Neural cell (in vitro differentiated cells): ENCODE measurements around the gene OBSCN. TPM values are rescaled to one million over a fixed set of nuclear protein-coding genes. Genes with fewer than 3 reads are reported as not detected.
"Not testable (repeated sequence)": the region's sequence is repeated elsewhere in the genome, so short reads cannot be mapped to it uniquely, and the experiment has no call there.

Source experiments
- H2AFZ ChIP-seq: fragments of 200-600, 300-800 bp; sonication (generic), shearing (Covaris generic); 2 replicates; pipeline ENCODE4 v1.6.0; 2014; ENCODE audit warnings: low read depth, mild to moderate bottlenecking, antibody characterized with exemption, low read length, moderate library complexity
- H3F3A ChIP-seq: fragments of 200-600 bp; shearing (Covaris generic); 2 replicates; pipeline ENCODE4 v1.6.1; 2016; ENCODE audit warnings: mild to moderate bottlenecking, moderate library complexity, mixed read lengths, antibody characterized with exemption, low read length; ENCODE audit not compliant: insufficient read depth, poor library complexity, severe bottlenecking
- H3K27ac ChIP-seq: fragments of 200-600, 300-800 bp; sonication (generic), shearing (Covaris generic); 2 replicates; pipeline ENCODE4 v1.5.1; 2014; ENCODE audit warnings: mild to moderate bottlenecking, low read length, moderate library complexity
- H3K27me3 ChIP-seq: fragments of 300-800, 200-600 bp; sonication (generic), shearing (Covaris generic); 2 replicates; pipeline ENCODE4 v1.6.0; 2014; ENCODE audit warnings: mild to moderate bottlenecking, low read depth, low read length, moderate library complexity; ENCODE audit not compliant: insufficient read depth
- H3K36me3 ChIP-seq: fragments of 300-800, 200-600 bp; sonication (generic), shearing (Covaris generic); 2 replicates; pipeline ENCODE4 v1.5.1; 2014; ENCODE audit warnings: mild to moderate bottlenecking, antibody characterized with exemption, low read length, moderate library complexity; ENCODE audit not compliant: insufficient read depth
- H3K4me2 ChIP-seq: fragments of 300-800, 200-600 bp; sonication (generic), shearing (Covaris generic); 2 replicates; pipeline ENCODE4 v1.6.0; 2014; ENCODE audit warnings: mild to moderate bottlenecking, low read length
- H3K4me3 ChIP-seq: fragments of 300-800, 200-600 bp; sonication (generic), shearing (Covaris generic); 2 replicates; pipeline ENCODE4 v1.5.1; 2014; ENCODE audit warnings: mild to moderate bottlenecking, low read length, moderate library complexity
- H3K79me2 ChIP-seq: fragments of 200-600 bp; shearing (Covaris generic); replicated peaks from 2 replicates; pipeline ENCODE4 v1.6.0; 2014; ENCODE audit warnings: mild to moderate bottlenecking, low read length, moderate library complexity; ENCODE audit not compliant: insufficient read depth
- H3K9ac ChIP-seq: fragments of 300-800, 200-600 bp; sonication (generic), shearing (Covaris generic); 2 replicates; pipeline ENCODE4 v1.6.1; 2016; ENCODE audit warnings: mild to moderate bottlenecking, low read length, mixed read lengths
- H3K9me2 ChIP-seq: fragments of 200-600 bp; shearing (Covaris generic); 2 replicates; pipeline ENCODE4 v1.6.1; 2016; ENCODE audit warnings: mild to moderate bottlenecking, low read length, mixed read lengths; ENCODE audit not compliant: insufficient read depth
- H3K9me3 ChIP-seq: fragments of 200-600, 300-800 bp; sonication (generic), shearing (Covaris generic); 2 replicates; pipeline ENCODE4 v1.6.1; 2016; ENCODE audit warnings: mild to moderate bottlenecking, mixed run types, low read length, moderate library complexity, mixed read lengths
- H4K20me1 ChIP-seq: fragments of 200-600 bp; shearing (Covaris generic); 2 replicates; pipeline ENCODE4 v1.6.1; 2016; ENCODE audit warnings: mild to moderate bottlenecking, mixed run types; ENCODE audit not compliant: insufficient read depth
- CTCF ChIP-seq: fragments of 450-650 bp; IDR thresholded peaks from 2 replicates; pipeline ENCODE4 v1.5.1; 2014; ENCODE audit warnings: antibody characterized with exemption, mild to moderate bottlenecking, moderate library complexity; ENCODE audit not compliant: poor library complexity, severe bottlenecking
- EP300 ChIP-seq: fragments of 450-650 bp; conservative IDR thresholded peaks from 2 replicates; pipeline ENCODE4 v1.6.1; 2014; ENCODE audit warnings: antibody characterized with exemption, mild to moderate bottlenecking, moderate library complexity; ENCODE audit not compliant: poor library complexity, severe bottlenecking
- EZH2 ChIP-seq: fragments of 200-600, 300-800 bp; shearing (Covaris generic), sonication (generic); IDR thresholded peaks from 2 replicates; pipeline ENCODE4 v1.6.1; 2014; ENCODE audit warnings: antibody characterized with exemption, low read length, borderline replicate concordance, mild to moderate bottlenecking; ENCODE audit not compliant: insufficient read depth, poor library complexity, severe bottlenecking
- MXI1 ChIP-seq: fragments of 450-650 bp; conservative IDR thresholded peaks from 2 replicates; pipeline ENCODE4 v1.6.1; 2014; ENCODE audit warnings: antibody characterized with exemption, mild to moderate bottlenecking; ENCODE audit not compliant: poor library complexity, severe bottlenecking
- POLR2AphosphoS5 ChIP-seq: IDR thresholded peaks from 2 replicates; pipeline ENCODE4 v1.6.1; 2012
- RAD21 ChIP-seq: fragments of 450-650 bp; conservative IDR thresholded peaks from 2 replicates; pipeline ENCODE4 v1.6.1; 2014; ENCODE audit warnings: antibody characterized with exemption, mild to moderate bottlenecking, moderate library complexity
- SMC3 ChIP-seq: fragments of 450-650 bp; conservative IDR thresholded peaks from 2 replicates; pipeline ENCODE4 v1.6.1; 2014; ENCODE audit warnings: antibody characterized with exemption, mild to moderate bottlenecking, moderate library complexity; ENCODE audit not compliant: poor library complexity
- TAF1 ChIP-seq: IDR thresholded peaks from 2 replicates; pipeline ENCODE4 v1.6.1; 2012; ENCODE audit warnings: low read depth
- polyA plus RNA-seq: library from polyadenylated mRNA; depleted of rRNA; stranded (reverse); fragments of >200 nt; gene quantifications from 2 replicates; pipeline ENCODE4 v1.2.3, GENCODE V29; 2014
- TF ChIP-seq, protein P1 (sequence below): IDR thresholded peaks from 2 replicates; pipeline ENCODE4 v1.6.1; 2012; ENCODE audit warnings: borderline replicate concordance

The OBSCN gene
- polyA plus RNA-seq, 1 donor from 2014 or later: 7.2 TPM

DNA sequence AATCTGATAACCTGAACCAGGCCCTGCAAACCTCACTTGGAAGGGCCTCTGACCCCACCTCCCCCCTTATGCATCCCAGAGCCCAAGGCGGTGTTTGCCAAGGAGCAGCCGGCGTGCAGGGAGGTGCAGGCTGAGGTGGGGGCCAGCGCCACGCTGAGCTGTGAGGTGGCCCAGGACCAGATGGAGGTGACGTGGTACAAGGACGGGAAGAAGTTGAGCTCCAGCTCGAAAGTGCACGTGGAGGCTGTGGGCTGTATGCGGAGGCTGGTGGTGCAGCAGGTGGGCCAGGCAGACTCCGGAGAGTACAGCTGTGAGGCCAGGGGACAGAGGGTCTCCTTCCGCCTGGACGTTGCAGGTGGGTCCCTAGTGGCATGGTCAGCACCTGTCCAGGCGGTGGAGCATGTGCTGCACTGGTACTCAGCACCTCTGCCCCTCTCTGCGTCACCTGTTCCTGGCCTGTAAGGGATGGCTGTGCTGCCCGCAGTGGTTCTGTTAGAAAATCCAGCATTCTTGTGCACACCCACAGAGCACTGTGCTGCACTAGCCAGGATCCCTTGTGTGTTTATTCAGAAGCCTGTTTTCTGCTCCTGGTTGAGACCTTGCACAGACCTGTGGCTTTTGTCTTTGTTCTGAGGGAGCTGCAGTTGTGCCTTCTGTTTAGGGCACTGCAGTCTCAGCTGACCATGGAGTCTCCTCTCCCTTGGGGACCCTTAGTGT lies 11.6 kb downstream of the OBSCN start:
- Histone ChIP-seq H3K4me2 (no peak overlapping the region), H3K9ac (no peak overlapping the region), H3K79me2 (no peaks in the 10 kb centered on the region), H4K20me1 (no peaks in the 10 kb centered on the region), H3K27ac (no peak overlapping the region), H3F3A (no peaks in the 10 kb centered on the region), H2AFZ (no peak overlapping the region), H3K4me3 (no peak overlapping the region), H3K9me3 (no peaks in the 10 kb centered on the region), H3K9me2 (no peaks in the 10 kb centered on the region), H3K36me3 (no peaks in the 10 kb centered on the region), H3K27me3 (no peaks in the 10 kb centered on the region)
- TF ChIP-seq EZH2 (no peak), RAD21 (no peak), TAF1 (no peak), EP300 (no peak), CTCF (no peak), SMC3 (no peak), POLR2AphosphoS5 (no peak), MXI1 (no peak)
- TF ChIP-seq, protein P1, sequence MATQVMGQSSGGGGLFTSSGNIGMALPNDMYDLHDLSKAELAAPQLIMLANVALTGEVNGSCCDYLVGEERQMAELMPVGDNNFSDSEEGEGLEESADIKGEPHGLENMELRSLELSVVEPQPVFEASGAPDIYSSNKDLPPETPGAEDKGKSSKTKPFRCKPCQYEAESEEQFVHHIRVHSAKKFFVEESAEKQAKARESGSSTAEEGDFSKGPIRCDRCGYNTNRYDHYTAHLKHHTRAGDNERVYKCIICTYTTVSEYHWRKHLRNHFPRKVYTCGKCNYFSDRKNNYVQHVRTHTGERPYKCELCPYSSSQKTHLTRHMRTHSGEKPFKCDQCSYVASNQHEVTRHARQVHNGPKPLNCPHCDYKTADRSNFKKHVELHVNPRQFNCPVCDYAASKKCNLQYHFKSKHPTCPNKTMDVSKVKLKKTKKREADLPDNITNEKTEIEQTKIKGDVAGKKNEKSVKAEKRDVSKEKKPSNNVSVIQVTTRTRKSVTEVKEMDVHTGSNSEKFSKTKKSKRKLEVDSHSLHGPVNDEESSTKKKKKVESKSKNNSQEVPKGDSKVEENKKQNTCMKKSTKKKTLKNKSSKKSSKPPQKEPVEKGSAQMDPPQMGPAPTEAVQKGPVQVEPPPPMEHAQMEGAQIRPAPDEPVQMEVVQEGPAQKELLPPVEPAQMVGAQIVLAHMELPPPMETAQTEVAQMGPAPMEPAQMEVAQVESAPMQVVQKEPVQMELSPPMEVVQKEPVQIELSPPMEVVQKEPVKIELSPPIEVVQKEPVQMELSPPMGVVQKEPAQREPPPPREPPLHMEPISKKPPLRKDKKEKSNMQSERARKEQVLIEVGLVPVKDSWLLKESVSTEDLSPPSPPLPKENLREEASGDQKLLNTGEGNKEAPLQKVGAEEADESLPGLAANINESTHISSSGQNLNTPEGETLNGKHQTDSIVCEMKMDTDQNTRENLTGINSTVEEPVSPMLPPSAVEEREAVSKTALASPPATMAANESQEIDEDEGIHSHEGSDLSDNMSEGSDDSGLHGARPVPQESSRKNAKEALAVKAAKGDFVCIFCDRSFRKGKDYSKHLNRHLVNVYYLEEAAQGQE: no peak

- Histone ChIP-seq H3F3A (no peaks in the 10 kb centered on the region), H3K9ac (no peak overlapping the region), H3K27ac (no peak overlapping the region), H3K4me2 (no peak overlapping the region), H3K4me3 (no peak overlapping the region), H3K27me3 (no peaks in the 10 kb centered on the region), H3K79me2 (no peaks in the 10 kb centered on the region), H3K36me3 (no peaks in the 10 kb centered on the region), H2AFZ (no peak overlapping the region), H3K9me3 (no peaks in the 10 kb centered on the region), H4K20me1 (no peaks in the 10 kb centered on the region), H3K9me2 (no peaks in the 10 kb centered on the region)
- TF ChIP-seq TAF1: no peak
Measured at GRCh38 chr1:228219962-228220780, 12.3 kb downstream of the OBSCN start.

DNA sequence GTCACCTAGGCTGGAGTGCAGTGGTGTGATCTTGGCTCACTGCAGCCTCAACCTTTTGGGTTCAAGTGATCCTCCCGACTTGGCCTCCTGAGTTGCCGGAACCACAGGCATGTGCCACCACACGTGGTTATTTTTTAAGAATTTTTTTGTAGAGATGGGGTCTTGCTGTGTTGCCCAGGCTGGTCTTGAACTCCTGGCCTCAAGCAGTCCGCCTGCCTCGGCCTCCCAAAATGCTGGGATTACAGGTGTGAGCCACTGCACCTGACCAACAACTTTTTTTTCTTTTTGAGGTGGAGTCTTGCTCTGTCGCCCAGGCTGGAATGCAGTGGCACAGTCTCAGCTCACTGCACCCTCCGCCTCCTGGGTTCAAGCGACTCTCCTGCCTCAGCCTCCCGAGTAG lies 13.3 kb downstream of the OBSCN start:
- not testable (repeated sequence) for H3K4me3 ChIP-seq, H3K9me3 ChIP-seq, H3K27ac ChIP-seq, H3K4me2 ChIP-seq, H3K9me2 ChIP-seq, H4K20me1 ChIP-seq, H3K79me2 ChIP-seq, H3K27me3 ChIP-seq, H3K9ac ChIP-seq, H3F3A ChIP-seq, H3K36me3 ChIP-seq, H2AFZ ChIP-seq
